Effector CD4-positive, alpha-beta T cell (primary cell): ENCODE results near the gene ANP32B.

Experiments used
- DNase-seq: peaks from one replicate; pipeline ENCODE4 v3.0.0-alpha.2; 2020

ANP32B gene

DNA sequence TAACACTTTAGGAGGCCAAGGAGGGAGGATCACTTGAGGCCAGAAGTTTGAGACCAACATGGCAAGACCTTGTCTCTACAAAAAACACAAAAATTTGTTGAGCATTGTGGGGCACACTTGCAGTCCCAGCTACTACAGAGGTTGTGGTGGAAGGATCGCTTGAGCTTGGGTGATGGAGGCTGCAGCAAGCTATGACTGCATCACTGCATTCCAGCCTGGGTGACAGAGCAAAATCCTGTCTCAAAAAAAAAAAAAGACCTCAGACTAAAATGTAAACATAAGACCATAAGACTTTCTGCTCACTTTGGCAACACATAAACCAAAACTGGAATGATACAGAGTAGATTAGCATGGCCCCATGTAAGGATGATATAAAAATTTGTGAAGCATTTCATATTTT, 48.8 kb downstream of the ANP32B start:
- DNase-seq, result no peak

DNA sequence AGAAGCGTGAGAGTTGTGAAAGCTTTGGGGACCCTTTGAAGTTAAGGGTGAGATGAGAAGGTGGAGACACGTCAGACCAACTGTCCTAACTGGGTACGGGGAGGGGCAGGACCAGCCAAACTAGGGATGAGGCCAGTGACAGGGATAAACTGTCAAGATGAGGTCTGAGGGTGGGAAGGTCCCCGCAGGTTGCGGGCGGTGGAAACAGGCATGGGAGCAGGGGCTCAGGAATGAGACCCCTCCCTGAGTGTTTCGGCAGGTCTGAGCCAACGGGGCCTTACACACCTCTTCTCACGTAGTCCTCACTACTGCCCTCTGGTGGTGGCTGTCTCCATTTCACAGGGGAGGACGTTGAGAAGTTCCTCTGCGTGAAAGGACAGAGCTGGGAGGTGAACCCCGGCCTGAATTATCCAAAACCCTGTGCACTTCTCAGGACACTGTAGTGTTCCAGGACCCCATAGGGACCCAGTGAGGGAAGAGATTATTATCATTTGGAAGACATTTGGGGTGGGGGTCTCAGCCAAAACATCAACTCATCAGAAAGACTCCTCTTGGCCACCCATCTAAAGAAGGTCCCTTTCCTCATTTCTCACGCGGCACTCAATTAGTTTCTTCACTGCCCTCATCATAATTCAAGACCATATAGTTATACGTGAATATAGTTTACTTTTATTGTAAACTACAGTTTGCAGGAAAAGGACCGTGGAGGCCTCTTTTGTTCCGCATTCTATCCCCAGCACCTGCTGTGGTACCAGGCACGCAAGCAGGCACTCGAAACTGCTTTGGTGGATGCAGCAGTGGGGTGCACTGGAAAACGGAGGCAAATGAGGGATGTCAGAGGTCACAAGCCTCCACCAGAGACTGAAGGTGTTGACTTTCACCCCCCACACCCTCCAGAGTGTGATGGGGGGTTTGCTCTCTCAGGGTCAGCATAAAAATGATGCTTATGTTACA, 51.7 kb downstream of the ANP32B start:
- peak; percentile 94 for DNase-seq

DNA sequence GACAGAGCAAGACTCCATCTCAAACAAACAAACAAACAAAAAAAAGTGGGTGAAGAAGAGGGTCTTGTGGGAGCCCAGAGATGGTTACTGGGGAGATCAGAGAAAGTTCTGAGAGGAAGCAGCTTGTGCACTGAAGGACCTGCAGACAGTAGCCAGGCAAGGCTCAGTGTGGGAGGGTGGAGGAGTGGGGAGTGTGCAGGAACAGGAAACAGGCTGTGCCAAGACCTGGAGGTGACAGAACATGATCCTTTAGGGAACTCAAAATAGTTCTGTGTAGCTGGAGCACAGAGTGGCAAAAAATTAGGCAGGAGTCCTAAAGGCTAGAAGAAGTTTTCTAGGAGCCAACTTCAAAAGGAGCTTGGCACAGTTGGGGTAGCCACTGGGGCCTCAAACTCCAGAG, 54.2 kb downstream of the ANP32B start:
- DNase-seq, result no peak

DNA sequence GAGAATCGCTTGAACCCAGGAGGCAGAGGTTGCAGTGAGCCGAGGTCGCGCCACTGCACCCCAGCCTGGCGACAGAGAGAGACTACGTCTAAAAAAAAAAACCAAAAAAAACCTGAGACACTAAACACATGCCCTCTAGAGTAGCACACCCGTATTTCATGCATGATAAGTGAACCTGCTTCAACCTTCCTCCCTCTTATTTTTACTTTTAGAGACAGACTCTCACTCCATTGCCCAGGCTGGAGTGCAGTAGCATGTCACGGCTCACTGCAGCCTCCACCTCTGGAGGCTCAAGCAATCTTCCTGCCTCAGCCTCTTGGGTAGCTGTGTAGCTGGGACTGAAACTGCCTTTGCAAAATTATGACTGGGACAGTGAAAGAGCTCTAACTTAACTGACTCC, 55.8 kb downstream of the ANP32B start:
- DNase-seq, result no peak

DNA sequence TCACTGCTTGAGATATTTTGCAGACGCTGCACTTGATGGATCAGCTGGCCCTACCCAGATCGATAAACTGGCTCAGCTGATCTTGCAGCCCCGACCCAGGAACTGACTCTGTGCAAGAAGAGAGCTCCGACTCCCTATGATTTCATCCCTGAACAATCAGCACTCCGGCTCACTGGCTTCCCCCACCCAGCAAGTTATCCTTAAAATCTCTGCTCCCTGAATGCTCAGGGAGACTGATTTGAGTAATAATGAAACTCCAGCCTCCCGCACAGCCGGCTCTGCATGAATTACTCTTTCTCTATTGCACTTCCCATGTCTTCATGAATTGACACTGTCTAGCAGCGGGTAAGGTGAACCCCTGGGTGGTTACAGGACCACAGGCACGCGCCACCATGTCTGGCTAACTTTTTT, 56.5 kb downstream of the ANP32B start:
- no peak for DNase-seq

DNA sequence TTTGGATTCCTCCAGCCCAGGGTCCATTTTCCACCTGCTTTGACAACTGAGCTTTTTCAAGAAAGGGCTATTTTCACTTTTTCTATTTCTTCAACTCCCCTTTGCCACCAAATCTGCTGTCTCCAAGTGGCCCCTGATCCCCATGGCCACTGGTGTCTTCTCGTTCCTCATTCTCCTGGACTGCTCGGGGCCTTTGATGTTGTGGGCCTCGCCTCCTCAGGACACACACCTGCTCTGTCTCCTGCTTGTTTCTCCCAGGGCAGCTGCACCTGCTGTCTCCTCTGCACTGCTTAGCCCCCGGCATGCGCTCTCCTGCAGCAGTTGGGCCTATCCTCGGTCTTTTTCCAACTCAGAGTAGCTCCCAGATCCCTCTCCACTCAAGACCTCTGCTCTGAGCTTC, 57.1 kb downstream of the ANP32B start:
- no peak for DNase-seq

DNA sequence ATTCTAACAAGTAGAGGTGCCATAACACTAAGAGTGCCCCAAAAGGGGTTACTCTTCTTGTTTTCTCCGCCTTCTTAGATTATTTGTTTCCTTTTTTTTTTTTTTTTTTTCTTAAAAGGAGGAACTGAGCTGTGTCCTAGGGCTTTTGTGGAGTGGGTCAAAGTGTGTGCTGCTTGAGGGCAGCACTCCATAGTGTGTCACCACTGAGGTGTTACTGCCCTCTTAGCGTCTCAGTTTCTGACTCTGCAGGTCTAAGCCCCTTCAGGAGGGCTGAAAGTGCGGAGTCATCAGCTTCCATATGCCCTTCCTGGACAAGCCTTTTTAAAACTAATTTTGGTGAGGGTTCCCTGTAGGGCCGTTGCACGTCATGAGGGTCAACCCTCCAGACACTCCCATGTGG, 60.8 kb downstream of the ANP32B start:
- DNase-seq, result no peak

DNA sequence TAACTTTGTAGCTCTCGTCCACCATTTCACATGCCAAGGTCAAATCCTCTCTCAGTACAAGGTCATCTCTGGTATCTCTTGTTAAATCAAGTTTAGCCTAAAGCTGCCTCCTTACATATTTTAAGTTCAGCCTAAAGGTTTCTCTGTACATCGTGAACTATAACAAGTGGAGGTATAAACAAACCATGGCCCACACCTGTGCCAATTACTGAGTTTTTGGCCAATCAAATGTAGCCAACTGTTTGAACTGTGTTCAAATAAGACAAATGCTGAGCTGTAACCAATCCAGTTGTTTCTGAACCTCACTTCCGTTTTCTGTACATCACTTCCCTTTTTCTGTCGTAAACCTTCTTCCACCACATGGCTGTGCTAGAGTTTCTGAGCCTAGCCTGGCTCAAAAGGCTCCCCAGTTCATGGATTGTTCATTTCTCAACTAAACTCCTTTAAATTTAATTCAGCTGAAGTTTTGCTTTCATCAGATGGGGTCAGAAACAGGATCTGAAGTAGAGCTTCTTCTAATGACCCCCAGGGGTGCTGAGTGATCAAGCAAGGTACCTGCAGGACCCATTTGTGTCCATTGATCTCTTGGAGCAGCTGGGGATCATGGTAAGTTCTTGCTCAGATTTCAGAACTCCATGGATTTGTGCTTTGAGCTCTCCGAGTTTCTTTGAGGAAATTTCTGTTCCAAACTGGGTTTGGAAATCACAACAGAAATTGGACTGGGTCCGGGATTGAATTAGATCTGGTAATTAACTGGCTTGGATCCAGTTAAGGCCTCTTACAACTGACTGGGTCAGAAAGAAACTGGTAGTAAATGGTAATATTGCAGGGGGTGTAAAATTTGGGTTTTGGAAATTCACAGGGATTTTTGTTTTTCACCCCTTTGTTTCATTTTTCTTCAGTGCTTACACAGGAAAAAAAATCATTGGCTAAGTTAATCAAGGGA, 62.4 kb downstream of the ANP32B start:
- DNase-seq, result peak; percentile 29

DNA sequence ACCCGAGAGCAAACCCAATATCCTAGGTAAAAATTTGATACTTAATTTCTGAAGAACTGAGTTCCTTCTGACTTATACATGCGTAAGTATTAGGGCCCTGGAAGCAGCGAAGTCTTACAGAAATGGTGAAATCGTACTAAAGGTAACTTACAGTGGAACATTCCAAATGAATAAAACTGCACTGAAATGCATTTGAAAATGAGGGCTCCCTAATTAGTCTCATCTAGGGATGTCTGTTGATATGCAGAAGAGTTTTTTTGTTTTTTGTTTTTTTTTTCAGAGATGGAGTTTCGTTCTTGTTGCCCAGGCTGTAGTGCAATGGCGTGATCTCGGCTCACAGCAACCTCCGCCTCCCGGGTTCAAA, 63.0 kb downstream of the ANP32B start:
- no peak for DNase-seq

DNA sequence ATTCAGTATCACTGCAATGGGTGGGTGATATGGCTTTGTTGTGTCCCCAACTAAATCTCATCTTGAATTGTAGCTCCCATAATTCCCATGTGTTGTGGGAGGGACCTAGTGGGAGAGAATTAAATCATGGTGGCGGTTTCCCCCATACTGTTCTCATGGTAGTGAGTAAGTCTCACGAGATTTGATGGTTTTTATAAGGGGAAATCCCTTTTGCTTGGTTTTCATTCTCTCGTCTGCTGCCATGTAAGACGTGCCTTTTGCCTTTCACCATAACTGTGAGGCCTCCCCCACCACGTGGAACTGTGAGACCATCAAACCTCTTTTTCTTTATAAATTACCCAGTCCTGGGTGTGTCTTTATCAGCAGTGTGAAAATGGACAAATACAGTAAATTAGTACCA, 63.9 kb downstream of the ANP32B start:
- DNase-seq, result no peak

DNA sequence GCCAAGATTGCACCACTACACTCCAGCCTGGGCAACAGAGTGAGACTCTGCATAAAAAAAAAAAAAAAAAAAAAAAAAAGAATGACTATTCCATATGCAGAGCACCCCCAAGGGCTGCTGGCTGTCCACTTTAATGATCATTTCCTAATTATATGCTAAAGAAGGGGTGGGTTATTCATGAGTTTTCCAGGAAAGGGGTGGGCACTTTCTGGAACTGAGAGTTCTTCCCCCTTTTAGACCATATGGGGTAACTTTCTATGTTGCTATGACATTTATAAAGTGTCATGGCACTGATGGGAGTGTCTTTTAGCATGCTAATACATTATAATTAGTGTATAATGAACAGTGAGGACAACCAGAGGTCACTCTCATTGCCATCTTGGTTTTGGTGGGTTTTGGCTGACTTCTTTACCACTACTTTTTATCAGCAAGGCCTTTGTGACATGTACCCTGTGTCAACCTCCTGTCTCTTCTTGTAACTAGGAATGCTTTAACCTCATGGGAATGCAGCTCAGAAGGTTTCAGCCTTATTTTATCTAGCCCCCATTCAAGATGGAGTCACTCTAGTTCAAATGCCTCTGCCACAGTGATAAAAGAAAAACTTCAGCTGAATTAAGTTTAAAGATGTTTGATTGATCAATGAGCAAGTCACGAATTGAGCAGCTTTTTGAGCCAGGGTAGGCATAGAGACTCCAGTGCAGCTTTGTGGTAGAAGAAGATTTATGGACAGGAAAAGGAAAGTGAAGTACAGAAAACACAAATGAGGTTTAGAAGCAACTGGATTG, 66.3 kb downstream of the ANP32B start:
- DNase-seq, result no peak

DNA sequence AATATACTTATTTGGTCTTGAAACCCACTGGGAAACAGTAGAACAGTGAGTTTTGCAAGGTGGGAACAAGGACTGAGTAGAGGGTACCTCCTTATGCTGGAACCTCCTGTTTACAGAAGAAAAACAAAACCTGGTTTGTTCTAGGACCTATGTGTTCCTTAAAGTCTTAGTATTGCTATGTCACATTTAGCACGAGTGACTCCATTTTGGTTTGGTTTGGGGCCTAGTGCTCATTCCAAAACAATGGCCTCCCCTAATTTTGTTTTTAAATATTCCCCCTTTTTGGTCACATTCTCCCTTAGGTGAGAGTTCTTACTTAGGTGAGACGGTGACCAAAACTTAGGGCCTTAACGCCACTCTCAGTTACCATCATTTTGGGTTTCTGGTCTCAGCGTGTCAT, 67.2 kb downstream of the ANP32B start:
- no peak for DNase-seq

DNA sequence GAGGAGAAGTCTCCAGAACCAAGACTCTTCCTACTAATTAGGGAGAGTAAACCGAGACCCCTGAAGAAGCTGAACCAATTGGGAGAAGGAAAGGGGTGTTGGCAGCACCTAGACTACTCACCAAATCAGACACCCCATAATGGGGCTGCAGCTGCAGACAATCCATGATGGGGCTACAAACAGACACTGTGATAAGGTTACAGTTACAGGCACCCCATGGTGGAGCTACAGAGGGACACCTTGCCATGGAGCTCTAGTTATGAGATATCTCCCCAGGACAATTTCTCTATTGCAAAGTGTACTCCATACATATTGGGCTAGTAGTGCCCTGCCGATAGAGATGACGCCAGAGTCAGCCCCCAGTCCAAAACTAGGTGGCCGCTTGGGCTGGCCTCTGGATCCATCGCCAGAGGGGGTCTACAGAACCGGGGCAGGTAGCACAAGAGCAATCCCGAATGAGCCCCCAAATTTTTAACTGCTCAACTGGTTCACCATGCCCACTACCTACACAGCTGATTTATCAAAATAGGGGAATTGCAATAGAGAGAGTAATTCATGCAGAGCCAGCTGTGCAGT, 71.3 kb downstream of the ANP32B start:
- no peak for DNase-seq

DNA sequence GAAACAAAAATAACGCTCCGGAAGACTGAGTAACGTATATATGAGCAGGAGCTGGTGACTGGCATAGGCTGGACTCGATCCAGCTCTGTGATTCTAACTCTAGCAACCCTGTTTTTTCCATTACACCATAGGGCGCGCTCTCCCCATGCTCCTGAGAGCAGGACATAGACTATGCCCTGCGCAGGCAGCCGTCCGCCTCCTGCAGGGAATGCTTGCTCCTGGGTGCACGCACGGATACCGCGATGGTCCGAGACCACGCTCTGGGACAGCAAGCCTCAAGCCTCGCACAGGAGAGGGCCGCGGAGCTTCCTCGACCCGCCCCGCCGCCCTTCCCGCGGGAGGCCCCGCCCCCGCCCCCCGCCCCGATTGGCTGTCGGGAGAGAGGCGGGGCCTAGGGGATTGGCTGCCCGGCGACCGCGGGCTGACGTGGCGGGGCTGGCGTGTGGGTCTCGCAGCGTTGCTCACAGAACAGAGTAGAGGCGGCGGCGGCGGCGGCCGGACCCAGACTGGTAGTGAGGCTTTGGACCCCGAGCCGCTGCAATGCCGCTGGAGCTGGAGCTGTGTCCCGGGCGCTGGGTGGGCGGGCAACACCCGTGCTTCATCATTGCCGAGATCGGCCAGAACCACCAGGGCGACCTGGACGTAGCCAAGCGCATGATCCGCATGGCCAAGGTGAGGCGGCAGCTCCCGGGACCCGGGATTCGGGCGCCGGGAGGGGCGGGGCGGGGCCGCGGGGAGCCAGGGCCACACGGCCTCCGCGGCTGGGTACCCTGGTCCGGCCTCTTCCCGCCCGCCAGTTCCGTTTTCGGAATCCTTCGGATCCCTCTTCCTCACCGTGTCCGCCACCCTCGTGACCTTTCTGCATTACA, 73.4 kb downstream of the ANP32B start, which contains the start of gene NANS:
Gene NANS, plus strand, starts transcription at position 464 of the 869 bp plus-strand sequence. Its CDS starts 77 bp downstream, at position 541.
- peak; percentile 88 for DNase-seq

DNA sequence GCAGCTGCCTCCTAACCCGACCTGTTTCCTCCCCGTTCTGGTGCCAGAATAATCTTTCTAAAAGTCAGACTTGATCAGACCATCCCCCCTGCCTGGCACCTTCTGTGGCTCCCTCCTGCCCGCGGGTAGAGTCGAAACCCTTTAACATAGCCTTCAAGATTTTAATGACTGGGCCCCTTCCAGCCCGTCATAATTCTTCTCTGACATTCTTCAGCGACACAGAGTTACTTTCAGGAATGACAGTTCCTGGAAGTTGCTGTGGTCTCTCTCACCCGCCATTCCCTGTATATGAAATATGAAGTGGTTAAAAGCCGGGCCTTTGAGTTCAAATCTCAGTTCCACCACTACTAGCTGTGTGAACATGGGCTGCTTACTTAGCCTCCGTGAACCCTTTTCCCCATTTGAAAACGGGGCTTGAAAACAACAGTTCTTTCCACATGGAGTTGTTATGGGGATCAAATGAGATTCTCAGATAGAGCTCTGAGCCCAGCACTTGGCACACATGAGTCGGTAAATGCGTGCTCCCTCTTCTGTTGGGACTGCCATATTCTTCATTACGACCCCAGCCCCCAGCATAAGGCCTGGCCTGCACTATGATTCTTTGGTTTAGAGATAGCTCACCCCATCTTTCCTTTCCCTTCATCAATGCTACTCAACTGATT, 74.1 kb downstream of the ANP32B start:
- no peak for DNase-seq

DNA sequence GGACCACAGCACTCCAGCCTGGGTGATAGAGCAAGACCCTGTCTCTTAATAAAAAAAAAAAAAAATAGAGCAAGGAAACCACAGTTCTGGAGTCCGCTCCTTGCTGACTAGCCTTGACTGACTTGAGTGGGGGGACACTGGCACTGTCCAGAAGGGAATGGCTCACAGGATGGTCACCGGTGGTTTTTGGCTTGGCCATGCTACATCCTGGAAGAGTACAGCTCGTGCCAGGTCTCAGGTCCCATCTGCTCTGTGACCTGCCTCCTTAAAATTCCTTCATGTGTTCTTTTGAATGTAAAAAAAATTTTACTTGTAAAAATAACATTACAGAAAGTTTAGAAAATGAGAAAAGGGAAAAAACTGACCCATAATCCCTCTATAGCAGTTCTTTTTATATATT, 79.0 kb downstream of the ANP32B start:
- no peak for DNase-seq

DNA sequence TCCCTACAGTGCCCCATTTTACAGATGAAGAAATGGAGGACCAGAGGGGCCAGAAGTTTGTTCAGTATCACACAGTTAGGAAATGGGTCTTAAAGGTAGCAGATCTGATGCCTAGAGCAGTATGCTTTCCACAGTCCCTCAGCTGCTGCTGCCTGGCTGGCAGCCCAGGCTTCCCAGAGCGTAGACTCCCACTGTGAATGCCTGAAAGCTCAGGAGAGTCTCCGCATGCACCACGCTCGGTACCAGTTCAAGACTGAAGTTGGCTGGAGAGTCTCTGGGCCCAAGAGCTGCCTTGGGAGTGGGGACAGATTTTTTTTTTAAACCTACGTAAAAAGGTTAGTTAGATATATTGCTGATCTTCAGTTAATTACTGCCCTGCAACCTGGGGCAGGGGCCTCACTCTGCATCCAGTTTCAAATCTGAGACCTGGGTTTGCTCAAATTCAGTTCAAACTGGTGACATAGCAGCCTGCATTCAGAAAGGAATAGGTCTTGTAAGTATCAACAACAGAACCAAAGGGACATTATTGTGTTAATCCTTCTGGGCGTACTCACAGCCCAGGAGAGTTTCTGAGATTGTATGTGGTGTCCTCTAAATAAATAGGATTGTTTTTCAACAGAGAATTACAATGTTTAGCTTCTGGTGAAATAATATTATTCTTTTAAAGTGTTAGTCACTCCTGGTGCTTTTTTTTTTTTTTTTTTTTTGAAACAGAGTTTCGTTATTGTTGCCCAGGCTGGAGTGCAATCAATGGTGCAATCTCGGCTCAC, 81.7 kb downstream of the ANP32B start:
- no peak for DNase-seq
